ENCODE data around the gene EXOC7.

DNA sequence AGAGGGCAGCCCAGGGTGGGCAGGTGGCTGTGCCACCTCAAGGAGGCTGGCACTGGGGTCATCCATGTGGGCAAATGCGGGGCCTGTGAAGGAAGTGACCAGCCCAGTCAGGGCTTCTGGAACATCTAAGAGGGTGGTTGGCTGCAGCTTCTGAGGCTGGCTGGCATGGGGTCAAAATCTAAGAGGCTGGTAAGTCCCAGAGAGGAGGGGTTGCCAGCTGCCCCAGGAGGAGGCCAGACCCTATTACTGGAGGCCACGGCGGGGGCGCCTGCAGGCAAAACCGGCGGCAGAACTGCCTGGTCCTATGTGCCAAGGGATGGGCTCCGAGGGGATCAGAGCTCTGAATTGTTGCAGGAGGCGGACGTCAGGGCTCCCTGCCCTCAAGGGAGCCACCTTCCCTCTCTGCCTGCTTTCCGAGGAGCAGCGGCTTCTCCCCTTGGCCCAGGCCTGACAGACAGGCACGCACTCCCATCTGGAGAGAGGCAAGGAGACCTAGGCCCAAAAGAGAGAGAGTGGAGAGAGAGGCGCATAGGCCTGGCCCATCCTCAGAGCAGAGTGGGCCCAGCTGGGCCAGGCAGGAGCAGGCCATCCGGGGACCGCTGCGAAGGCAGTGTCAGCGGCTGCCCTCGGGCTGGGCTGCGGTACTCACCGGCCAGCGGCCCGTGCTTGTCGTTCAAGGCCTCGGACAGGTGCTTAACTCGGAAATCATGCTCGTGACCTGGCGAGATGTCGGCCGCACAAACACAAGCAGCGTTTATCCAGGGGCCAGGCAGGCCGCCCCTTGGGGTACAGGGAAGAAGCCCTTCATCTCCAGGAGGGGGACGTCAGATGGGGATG, 13.7 kb downstream of the EXOC7 start:
- TF ChIP-seq, protein P1, sequence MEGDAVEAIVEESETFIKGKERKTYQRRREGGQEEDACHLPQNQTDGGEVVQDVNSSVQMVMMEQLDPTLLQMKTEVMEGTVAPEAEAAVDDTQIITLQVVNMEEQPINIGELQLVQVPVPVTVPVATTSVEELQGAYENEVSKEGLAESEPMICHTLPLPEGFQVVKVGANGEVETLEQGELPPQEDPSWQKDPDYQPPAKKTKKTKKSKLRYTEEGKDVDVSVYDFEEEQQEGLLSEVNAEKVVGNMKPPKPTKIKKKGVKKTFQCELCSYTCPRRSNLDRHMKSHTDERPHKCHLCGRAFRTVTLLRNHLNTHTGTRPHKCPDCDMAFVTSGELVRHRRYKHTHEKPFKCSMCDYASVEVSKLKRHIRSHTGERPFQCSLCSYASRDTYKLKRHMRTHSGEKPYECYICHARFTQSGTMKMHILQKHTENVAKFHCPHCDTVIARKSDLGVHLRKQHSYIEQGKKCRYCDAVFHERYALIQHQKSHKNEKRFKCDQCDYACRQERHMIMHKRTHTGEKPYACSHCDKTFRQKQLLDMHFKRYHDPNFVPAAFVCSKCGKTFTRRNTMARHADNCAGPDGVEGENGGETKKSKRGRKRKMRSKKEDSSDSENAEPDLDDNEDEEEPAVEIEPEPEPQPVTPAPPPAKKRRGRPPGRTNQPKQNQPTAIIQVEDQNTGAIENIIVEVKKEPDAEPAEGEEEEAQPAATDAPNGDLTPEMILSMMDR (IDR thresholded peaks at IDR 0.05): no peak
- no peak for TF ChIP-seq POLR2AphosphoS5 (IDR thresholded peaks at IDR 0.05; ENCODE audit: insufficient read depth in 1 of 2, low read depth in 1 of 2)
- no peak for TF ChIP-seq POLR2A (IDR thresholded peaks at IDR 0.05)

Measured in vagina (tissue), 2 donors.